Posterior cingulate gyrus (tissue), 11 donors: ENCODE data around the gene TMEM161A.
"Not testable (repeated sequence)": the region's sequence is repeated elsewhere in the genome, so short reads cannot be mapped to it uniquely, and the experiment has no call there.

Experiments used
- DNase-seq, 10 donors: peaks; one replicate each; pipeline versions ENCODE4 v3.0.0 to v3.0.0-alpha.2; 2020 to 2021; ENCODE audit warnings: mixed read lengths in 3 of 10
- intact Hi-C: fragments of 100-400 bp; cut with DNase I; formaldehyde crosslinking; loops from one replicate; pipeline ENCODE4 v1.15.1; 2023

Gene TMEM161A

DNA sequence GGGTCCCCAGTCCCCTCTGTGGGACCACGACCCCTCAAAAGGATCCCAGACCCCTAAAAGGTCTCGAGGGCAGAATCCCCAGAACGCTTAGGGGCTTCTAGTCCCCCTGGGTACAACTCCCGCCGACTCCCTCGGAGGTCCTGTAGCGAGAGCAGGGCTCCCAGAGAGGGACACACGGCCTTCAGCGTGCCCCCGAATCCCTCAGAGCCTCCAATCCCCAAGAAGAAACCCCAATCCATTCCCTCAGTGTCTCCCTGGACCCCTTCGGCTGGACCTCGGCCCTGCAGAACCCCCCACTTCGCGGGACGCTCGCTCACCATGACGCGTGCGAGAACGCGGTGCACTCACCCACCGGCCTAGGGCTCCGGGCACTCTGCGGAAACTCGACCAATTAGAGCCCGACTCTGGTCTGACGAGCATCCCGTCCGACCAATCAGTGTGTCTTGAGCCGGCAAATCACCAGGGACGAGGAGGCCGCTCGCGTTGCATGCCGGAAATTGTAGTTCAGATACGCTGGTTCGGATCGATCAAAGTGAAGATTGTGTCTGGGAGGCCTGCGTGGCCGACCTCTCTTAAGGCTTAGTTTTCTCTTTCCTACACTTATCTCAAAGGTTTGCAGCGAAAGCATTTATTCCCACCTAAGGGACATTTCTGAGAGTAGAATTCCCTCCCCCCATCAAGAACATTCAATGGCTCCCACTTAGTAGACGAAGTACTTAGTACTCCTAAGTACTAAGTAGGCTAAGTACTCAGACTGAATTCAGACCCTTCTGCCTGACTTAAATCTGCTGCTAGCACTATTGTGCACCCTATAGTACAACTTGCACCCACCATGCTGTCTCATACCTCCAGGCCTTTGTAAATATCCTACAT lies at the start of gene TMEM161A:
Gene TMEM161A, minus strand, starts transcription at position 370 of the 873 bp plus-strand sequence. Its CDS starts 50 bp downstream, at position 320.
- DNase-seq: peak; percentile 95 to 100 (median 97)
- intact Hi-C loops: loop anchor here (5.0 kb wide), 1 partner anchor 141 kb away; no protein-coding TSS in a partner anchor

DNA sequence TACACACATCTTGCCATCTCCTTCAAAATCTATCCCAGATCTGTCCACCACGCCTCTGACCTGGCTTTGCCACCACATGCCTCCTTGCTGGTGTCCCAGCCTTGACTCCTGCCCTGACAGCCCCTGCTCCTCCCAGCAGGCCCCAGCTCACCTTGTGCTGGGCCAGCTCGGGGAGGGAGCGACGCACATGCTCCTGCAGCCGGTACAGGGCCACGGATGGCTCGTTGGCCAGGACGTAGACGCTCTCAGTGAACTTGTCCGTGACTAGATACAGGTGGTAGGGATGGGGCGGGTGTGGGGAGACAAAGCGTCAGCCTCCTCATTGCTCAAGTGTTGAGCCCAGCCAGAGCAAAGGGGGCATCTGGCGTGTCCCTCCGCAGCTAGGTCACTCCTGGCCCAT lies 48.5 kb upstream of the TMEM161A start:
- no peak for DNase-seq
- intact Hi-C loops: no loop called here

DNA sequence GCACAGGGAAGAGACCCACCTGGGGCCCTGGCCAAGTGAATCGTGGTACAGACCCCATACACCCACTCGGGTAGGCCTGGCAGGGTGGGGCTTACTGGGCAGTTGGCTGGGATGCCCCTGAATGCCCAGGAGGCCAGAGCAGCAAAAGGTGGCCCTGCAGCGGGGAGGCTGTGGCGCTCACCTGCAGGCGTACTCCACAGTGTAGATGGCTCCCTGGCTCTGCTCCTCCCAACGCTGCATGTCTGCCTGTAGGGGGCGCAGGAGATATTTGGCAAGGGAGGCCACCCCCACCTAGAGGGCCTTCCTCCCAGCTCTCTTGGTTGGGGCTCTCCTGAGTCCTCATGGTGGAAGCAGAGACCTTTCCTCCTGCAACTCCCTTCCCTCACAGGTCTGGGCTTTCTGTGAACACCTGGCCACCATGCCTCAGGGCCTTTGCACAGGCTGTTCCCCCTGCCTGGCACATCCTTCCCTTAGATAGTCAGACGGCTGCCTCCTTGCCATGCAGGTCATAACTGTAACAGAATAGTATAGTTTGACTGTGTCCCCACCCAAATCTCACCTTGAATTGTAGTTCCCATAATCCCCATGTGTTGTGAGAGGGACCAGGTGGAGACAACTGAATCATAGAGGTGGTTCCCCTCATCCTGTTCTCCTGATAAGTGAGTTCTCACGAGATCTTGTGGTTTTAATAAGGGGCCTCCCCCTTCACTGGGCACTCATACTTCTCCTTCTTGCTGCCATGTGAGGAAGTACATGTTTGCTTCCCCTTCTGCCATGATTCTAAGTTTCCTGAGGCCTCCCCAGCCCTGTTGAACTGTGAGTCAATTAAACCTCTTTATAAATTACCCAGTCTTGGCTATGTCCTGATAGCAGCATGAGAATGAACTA lies 47.8 kb upstream of the TMEM161A start:
- peak in 4 of 10 donors; percentile 19 to 87 (median 37) for DNase-seq
- intact Hi-C loops: no loop called here

DNA sequence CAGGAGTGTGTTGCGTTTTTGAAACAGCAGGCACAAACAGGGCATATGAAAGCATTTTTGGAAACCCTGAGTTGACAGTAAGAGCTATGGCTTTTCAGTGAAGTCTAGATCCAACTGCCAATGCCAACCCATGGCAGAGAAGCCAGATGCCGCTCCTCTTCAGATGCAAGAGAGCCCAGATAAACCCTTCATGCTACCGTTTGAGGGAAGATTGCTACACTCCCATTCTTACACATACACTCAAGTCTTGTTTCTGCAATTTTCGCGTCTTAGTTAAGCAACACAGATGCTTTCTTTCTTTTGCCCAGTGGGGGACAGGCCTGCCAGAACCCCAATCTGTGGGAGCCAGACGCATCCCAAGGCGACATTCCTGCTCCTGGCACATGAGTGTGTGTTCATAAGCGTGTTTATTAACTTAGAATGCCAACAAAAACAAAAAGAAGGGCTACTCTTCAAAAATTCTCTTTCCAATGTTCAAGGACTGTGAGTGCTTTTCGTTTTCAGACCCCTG lies 43.3 kb upstream of the TMEM161A start:
- DNase-seq: no peak
- intact Hi-C loops: no loop called here

DNA sequence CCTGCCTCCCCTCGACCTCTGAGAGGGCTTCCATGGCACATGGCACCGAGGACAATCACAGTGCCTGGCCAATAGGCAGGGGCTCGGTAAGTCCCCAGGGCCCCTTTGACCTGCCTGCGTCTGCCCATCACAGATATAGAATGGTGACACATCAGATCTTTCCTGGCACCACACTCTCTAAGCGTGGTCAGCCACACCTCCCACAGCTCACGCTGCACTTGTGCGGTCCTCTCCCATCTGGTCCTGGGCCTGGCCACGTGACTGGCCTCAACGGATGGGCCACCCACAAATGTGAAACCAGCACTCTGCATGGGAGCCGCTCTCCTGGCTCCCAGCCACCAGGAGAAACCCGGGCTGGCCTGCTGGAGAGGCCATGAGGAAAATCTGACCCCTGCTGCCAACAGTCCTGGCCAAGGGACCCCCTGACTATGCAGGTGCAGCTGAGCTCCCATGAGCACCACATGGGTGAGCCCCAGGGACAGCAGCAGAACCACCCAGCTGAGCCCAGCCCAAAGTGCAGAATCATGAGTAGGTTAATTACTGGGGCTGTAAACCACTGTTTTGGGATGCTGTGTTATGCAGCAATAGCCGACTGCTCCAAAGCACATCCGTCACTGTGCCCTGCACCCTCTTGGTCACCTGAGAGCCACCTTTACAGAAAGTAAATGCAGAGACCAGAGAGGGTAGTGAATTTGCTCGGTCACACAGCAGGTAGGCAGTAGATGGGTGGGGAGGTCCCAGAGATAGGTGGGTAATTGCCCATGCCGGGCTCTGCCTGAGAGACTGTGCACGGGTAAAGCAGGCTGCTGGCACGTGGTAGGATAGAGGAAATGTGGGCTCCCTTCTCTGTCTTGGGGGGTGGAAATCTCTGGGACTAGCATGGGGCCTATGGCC lies 41.5 kb upstream of the TMEM161A start:
- no peak for DNase-seq
- intact Hi-C loops: no loop called here

DNA sequence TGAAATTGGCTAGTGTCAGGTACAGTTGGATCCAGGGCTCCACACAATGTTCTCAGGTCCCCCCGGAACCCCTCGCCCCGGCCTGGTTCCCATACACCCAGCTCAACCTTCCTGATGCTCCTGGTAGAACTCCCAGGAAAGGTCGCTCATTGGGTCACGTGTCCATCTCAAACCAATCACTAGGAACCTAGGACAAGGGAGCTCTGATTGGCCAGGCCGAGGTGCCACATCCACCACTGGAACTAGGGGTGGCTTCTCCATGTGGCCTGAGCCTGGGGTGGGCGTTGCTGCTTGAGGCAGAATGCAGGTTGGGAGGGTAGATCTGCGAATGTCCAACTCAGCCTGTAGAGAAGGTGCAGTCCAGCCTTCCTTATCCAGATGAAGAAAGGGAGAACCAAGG lies 38.7 kb upstream of the TMEM161A start:
- intact Hi-C loops: no loop called here
- DNase-seq: no peak

DNA sequence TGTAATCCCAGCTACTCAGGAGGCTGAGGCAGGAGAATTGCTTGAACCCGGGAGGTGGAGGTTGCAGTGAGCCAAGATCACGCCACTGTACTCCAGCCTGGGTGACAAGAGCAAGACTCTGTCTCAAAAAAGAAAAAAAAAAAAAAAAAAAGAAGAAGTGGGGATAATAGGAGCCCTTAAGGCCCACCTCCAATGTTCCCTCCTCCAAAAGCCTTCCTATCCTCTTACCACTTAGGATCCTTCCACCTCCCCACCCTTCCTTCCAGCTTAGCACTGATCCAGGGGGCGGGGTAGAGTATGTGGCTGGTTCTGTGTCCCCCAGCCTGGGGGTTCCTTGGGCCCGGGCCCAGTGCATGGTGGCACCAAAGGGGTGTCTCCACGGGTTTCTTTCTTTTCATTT lies 35.0 kb upstream of the TMEM161A start:
- intact Hi-C loops, DNase-seq: not testable (repeated sequence)

DNA sequence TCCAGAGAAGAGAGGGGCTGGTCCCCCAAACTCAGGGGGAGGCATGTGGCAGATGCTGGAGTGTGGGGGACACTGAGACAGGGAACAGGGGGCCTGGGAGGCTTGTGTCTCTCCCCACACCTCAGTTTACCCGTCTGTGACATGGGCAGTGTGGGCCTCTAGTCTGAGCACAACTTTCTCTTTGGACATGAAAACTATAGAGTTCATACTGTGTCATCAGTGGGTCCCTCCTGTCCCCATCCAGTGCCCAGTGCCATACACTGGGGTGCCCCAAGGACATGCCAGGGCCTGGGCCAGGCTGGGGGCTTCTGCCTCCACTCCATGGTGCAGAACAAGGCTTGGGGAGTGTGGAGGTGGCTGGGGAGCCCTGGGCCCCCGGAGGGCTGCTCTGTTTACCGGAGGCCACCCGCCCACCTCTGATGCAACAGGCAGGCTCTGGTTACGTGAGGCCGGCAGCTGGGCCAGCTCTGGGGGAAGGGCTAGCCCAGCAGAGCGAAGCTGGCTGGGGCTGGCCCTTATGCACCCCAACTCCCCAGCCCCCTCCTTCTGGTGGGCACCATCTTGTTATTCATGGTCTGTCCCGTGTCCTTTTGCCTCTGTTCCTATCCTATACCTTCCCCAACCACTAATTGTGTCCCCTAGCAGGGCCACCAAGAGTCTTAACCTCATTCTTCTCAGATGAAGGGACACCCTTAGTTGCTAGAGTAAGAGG lies 33.7 kb upstream of the TMEM161A start:
- intact Hi-C loops: no loop called here

DNA sequence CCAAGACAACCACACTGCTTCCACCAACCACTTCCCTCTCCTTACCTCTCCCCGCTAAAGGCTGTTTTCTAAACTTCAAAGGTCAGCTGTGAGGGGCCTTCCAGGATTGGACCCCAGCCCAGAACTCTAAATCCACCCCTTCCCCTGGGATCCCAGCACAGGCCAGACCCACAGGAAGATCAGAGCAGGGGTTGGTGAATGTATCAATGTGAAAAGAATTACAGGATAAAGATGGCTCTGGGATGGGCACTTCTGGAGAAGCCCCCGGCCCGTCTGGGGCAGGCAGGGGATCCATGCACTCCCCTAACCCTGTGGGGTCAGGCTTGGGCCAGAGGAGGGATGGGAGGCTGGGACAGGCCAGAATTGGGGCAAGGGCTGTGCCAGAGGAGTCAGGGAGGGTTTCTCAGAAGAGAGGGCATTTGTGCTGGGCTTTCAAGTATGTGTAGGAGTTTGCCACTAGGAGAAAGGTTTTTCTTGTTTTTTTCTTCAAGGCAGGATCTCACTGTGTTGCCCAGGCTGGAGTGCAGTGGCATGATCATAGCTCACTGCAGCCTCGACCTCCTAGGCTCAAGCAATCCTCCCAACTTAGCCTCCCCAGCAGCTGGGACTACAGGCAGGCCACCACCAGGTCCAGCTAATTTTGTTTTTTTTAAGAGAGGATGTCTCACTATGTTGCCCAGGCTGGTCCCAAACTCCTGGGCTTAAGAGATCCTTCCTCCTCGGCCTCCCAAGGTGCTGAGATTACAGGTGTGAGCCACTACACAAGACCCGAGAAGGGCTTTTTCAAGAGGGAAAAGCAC lies 32.8 kb upstream of the TMEM161A start:
- intact Hi-C loops: no loop called here
- no peak for DNase-seq

More for the DNA sequence above, 33.7 kb upstream of the TMEM161A start:
- DNase-seq: no peak

DNA sequence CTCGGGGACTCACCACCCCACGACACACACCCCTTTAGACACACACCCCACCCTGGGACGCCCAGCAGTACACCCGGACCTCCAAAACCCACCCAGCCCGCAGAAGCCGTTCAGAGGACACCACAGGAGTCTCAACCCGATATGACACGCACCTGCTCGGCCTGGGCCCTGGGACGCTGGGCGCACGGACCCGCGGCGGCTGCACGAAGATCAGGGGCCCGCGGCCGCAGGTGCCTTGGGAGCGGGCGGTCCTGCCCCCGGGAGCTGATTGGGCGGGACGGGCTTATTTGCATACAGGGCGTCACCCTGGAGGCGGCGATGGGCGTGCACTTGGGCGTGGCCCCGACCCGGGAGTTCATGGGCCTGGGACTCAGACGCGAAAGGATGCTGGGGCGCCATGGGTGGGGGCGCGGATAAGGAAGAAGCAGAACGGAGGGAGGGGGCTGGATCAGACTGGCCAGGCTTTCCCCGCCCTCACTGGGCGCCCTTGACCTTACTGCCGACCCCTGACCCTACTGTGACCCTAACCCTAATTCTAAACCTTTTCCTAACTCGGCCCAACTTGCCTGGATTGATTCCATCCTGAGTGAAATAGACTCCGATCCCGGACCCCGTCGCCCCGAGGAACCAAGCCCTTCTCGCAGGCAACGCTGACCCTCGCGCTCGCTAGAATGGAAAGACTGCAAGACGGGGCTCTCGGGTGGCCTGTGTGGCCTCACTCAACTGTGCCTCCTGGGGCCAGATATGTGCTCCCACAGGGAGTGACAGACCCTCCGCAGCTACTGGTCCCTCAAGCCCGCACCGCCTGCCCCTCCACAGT lies 32.0 kb upstream of the TMEM161A start, which contains the start of gene MEF2B:
Gene MEF2B, minus strand, starts transcription at position 211 of the 820 bp plus-strand sequence. CDS start 19,528 bp downstream, outside the sequence.
- intact Hi-C loops: no loop called here
- peak; percentile 34 to 94 (median 66) for DNase-seq

DNA sequence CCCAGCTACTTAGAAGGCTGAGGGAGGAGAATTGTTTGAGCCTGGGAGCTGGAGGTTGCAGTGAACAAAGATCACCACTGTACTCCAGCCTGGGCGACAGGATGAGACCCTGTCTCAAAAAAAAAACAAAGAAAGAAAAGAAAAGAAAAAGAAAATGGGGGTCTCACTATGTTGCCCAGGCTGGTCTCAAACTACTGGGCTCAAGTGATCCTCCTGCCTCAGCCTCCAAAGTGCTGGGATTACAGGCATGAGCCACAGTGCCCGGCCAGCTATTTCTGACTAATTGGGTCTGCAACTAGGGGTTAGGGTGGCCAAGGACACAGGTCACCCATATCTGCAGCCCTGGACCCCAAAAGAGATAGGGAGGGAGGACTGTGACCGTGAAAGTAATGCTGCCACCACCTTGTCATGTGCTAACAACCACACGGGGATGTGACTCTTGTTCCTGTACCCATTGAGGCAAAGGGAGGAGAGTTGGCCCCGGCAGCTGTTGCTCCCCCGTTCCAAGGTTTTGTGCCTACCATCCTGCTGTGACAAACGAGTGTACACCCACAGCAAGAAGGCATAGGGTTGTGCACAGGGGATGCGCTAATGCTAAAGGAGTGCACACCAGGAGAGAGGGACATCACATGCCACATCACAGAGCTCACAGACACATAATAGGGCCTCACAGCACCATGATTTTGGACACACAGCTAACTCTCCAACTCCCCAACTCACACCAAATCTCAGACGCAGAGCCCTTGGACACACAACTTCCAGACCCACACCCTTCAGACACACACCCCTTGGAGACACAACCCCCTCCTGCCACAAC lies 31.2 kb upstream of the TMEM161A start:
- DNase-seq: no peak
- intact Hi-C loops: no loop called here

DNA sequence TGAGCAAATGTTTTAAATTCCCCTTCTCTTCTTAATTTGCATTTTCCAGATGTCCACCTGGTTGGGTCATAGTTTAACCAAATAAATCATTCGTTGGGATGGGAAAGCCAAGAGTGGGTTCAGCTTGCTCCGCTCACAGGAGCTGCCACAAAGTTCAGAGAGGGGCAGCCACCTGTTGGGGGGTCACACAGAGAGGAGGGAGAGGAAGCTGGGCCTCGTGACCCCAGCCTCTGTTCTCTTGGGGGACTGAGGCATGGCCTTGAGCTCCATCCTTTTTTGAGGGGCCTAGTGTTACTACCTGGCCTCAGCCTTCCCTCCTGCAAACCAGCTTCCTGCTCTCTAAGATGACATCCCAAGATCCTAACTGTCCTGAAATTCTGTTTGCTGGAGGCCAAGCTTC lies 29.3 kb upstream of the TMEM161A start:
- intact Hi-C loops: no loop called here
- no peak for DNase-seq

DNA sequence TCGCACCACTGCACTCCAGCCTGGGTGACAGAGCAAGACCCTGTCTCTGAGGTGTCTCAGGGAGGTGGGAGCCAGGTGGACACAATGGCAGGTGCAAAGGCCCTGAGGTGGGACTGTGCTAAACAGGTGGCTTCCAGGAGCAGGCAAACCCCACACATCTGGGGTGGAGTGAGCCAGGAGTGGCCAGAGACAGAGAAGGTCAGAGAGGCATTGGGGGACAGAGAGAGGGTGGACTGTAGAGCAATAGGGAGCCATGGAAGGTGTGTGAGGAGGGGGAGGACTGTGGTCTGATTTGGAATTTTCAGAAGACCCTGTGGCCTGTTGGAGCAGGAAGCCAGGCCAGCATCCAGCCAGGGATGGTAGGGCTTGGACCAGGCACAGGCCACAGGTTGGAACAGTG lies 27.1 kb upstream of the TMEM161A start:
- no peak for DNase-seq
- intact Hi-C loops: no loop called here

DNA sequence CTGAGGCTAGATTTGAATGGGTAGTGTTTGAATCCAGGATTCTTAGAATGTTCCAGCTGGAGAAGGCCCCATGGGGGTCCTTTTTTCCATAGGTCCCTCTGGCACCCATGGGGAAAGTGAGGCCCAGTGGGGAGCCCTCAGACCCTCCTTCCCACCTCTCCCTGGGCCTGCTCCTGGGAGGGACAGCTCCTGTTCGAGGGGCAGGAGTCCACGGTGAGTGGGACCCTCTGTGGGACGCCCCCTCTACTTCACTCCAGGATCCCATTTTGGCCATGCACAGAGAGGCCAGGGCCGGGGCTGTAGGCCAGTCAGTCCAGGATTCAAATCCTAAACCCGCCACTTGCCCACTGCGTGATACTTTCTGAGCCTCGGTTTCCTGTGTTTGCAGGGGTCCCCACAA lies 24.2 kb upstream of the TMEM161A start:
- intact Hi-C loops: no loop called here
- DNase-seq: no peak

DNA sequence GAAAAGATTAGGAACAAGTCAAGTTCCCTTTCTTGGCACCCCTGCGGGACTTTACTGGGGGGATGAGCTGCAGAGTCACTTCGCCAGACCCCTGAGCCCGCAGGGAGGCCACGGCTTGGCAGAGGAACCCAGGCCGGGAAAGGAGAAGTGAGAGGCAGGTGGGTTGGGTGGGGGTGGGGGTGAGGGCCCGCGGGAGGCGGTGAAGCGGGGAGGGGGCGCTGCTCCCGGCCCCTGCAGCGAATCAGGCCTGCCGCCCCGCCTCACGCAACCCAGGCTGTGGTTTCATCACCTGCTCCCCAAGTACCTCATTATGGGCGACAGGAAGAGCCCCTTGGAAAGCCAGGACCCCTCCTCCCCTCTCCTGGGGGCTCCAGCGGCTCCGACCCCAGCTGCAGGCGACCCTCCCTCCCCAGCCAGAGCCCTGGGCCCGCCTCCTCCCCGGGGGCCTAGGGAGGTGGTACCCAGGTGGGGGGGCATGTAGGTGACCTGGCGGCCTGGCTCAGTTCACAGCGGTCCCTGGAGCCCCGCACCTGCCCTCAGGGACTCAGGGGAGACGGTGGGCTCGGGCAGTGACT lies 22.3 kb upstream of the TMEM161A start:
- intact Hi-C loops: no loop called here
- no peak for DNase-seq

DNA sequence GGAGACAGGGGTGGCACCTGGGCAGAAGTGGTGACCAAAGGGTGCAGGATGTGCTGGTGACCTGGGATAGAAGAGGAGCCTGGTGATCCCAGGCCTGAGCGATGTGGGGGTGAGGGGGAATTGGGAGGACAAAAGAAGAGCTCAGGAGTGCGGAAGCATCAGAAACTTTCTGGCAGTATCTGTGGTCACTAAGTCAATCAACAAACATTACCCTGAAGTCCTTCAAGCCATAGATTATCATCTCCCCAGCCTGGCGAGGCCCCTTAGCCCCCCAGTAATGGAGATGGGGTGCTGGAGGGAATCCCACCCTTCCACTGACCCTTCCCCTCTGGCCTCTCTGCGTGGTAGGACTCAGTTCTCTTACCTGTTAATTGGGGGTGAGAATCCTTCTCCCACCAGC lies 21.3 kb upstream of the TMEM161A start:
- no peak for DNase-seq
- intact Hi-C loops: no loop called here
